Fibroblast of skin of right biceps (primary cell): ENCODE data around the gene KRTAP3-3.
A peak's percentile ranks its signal among the peaks of the same experiment; 100 is the strongest.
"Not testable (repeated sequence)": the region's sequence is repeated elsewhere in the genome, so short reads cannot be mapped to it uniquely, and the experiment has no call there.

ENCODE experiments used
- DNase-seq: peaks from one replicate; pipeline ENCODE4 v3.0.0-alpha.2; 2013

KRTAP3-3 gene

GRCh38 chr17:40993839-40994238 lies at the start of gene KRTAP3-3:
KRTAP3-3 (minus strand) TSS chr17:40994164; CDS start chr17:40994097, 67 bp downstream.
- no peak for DNase-seq

- DNase-seq, result no peak
Observed at GRCh38 chr17:41042953-41043352, 49.0 kb upstream of the KRTAP3-3 start.

DNA sequence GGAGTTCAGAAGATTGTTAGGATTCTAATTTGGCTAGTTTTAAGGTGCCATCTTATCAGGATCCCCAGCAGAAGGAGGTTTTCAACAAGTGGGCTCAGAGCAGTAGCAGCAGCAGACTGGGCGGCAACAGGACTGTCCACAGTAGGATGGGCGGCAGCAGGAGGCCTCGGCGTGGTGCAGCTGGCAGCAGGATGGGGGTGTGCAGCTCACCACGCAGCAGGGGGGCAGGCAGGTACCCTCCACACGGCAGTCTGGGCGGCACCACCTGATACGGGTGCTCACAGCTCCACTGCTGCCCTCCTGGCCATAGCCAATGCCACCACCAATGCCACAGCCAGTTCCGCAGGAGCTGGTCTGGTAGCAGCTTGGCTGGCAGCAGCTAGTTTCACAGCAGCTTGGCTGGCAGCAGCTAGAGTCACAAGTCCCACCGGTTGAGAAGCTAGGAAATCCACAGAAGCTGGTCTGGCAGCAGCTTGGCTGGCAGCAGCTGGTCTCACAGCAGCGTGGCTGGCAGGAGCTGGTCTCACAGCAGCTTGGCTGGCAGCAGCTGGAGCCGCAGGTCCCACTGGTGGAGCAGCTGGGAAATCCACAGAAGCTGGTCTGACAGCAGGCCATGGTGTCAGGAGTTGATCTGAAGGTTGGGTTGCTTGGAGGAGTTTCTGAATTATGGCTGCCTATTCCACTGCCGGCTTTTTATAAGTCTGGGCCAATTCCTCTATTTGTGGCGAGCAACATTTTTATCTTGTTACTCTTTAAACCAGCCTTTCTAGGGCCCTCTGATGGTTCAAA lies 47.0 kb upstream of the KRTAP3-3 start, which contains the start of gene KRTAP1-1:
Gene KRTAP1-1, minus strand, starts transcription at position 668 of the 789 bp plus-strand sequence. Its CDS starts 53 bp downstream, at position 615.
- DNase-seq, result not testable (repeated sequence)

DNA sequence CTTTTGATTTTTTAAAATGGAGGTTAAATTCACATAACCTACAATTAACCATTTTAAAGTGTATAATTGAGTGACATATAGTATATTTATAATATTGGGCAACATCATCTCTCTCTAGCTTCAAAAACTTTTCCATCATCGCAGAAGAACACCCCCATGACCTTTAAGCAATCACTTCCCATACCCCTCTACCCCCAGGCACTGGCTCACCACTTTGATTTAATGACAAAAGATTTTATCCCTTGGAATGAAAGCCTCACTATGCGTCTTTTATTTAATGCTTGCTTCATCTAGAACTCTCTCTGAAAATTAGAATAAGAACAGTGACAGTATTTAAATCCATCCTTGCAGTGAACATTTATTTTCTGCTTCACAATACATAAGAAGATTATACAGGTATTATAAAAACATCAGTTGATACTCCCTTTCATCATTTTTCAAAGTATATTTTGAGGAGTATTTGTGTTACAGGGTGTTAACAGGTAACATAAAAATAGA lies 43.9 kb upstream of the KRTAP3-3 start:
- no peak for DNase-seq

GRCh38 chr17:41034346-41034935 lies 40.5 kb upstream of the KRTAP3-3 start, which contains the start of gene KRTAP1-3:
KRTAP1-3 (minus strand) TSS chr17:41034874; CDS start chr17:41034821, 53 bp downstream.
- not testable (repeated sequence) for DNase-seq

DNA sequence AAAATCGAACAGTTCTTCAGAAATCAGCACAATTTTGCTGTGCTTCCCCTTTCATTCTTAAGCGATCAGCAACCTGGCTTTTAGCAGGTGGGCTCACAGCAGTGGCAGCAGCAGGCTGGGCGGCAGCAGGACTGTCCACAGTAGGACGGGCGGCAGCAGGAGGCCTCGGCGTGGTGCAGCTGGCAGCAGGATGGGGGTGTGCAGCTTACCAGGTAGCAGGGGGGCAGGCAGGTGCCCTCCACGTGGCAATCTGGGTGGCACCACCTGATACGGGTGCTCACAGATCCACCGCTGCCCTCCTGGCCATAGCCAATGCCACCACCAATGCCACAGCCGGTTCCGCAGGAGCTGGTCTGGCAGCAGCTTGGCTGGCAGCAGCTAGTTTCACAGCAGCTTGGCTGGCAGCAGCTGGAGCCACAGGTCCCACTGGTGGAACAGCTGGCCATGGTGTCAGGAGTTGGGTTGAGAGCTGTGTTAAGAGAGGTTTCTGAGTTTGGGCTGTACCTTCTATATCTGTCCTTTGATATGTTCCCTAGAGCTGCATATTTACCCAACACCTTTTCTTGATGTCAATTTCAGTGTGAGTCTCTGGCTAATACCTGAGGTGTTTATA lies 35.8 kb upstream of the KRTAP3-3 start, which contains the start of gene KRTAP1-4:
Gene KRTAP1-4, minus strand, starts transcription at position 563 of the 613 bp plus-strand sequence. Its CDS starts 117 bp downstream, at position 446.
- no peak for DNase-seq

DNA sequence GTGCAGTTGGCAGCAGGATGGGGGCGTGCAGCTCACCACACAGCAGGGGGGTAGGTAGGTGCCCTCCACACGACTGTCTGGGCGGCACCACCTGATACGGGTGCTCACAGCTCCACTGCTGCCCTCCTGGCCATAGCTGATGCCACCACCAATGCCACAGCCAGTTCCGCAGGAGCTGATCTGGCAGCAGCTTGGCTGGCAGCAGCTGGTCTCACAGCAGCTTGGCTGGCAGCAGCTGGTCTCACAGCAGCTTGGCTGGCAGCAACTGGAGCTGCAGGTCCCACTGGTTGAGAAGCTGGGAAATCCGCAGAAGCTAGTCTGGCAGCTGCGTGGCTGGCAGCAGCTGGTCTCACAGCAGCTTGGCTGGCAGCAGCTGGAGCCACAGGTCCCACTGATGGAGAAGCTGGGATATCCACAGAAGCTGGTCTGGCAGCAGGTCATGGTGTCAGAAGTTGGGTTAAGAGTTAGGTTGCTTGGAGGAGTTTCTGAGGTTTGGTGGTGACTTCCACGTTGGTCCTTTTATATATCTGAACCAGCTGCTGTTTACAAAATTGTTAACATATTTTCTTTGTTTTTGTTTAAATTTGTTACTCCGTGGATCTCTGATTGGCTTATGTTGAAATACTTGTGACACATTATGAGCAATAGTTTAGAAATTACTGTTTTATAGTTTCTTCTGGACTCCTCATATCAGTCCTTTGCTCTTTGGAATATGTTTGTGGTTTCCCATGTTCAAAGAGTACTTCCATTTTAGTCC lies 32.9 kb upstream of the KRTAP3-3 start, which contains the start of gene KRTAP1-5:
Gene KRTAP1-5, minus strand, starts transcription at position 494 of the 757 bp plus-strand sequence. Its CDS starts 53 bp downstream, at position 441.
- peak; percentile 75 for DNase-seq

- DNase-seq, result peak; percentile 65
Observed at GRCh38 chr17:41024697-41025096, 30.7 kb upstream of the KRTAP3-3 start.

DNA sequence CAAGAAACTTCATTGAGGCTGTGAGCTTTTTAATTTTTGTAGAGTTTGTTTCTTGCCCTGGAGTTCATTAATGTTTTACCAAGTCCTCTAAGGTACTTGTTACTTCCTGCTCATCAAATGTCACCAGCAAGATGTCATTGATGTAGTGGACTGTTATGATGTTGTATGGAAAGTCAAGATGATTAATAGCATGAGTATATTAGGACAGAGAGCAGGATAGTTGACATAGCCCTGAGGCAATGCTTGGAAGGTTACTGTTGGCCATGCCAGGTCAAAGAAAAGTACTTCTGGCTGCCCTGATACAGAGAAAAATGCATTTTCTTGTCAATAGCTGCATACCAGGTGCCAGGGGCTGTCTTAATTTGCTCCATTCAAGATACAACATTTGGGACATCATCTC lies 26.4 kb upstream of the KRTAP3-3 start:
- no peak for DNase-seq

GRCh38 chr17:41019415-41019814 lies 25.5 kb upstream of the KRTAP3-3 start:
- no peak for DNase-seq

DNA sequence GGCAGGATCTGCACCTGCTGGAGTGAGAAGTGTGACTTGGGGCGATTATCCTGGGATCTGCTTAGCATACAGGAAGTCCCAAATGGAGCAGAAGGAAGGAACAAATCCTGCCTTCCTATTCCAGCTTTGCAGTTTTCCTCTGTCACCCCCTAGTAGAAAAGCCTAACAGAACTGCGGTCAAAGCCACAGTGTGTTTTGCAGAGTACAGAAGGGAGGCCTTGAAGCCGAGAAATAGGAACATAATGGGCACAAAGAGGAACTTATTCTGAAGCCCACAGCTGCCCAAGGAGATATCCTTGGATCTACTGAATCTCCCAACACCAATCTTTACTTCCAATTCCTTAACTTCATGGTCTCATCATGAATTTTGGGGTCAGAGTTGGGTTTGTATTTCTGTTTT lies 24.6 kb upstream of the KRTAP3-3 start:
- no peak for DNase-seq

GRCh38 chr17:41016578-41017215 lies 22.7 kb upstream of the KRTAP3-3 start:
- DNase-seq, result no peak

DNA sequence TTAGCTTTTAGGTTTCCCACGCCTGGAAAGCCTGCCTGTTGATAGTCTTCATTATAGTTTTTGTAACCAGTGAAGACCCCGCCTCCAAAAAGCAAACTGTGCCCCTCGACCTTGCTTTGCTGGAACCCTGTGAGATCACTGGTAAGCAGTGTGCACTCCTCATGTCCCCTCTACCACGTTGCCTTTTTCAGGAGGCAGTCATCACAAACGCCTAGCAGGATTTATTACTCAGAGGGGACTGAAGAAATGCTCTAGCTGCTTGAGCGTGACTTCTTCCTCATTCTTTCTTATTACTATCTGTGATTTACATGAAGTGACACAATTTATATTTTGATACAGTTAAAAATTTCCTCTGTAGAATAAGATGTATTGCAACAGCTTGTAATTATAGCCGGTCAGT lies 21.5 kb upstream of the KRTAP3-3 start:
- DNase-seq, result peak; percentile 32

DNA sequence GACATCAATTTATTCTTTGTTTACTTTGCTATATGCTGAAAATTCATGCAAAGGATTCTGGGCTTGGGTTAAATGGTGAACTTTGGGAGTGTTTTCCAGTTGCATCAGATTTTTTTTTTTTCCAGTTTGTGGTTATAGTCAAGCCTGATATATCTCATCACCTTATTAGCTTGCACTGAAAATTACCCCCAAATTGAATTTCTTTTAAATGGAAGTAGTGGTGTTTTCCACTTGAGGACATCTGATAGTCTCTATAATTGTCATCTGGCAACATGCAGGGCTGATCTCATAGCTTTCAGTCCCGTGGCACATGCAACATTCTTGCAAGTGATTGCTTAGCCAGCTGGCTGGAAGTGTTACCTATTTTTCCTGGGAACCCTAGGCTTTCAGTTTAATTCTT lies 19.6 kb upstream of the KRTAP3-3 start:
- peak; percentile 58 for DNase-seq

DNA sequence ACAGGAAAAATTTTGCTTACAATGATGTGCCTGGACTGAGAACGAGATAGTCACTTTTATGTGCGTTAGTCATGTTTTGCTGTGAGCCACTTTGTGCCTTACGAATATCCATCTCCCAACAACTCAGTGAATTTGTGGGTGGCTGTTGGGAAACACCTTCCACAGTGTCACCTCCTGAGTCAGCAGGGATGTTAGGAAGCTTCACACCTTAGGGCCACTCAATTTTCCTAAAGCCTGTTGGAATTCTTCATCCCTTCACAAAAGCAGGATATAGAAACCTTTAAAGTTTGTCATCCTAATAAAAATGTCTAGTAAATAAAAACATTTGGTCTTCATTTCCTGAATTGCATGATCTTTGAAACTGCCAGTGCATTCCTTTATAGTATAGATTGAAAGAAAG lies 19.2 kb upstream of the KRTAP3-3 start:
- peak; percentile 37 for DNase-seq

DNA sequence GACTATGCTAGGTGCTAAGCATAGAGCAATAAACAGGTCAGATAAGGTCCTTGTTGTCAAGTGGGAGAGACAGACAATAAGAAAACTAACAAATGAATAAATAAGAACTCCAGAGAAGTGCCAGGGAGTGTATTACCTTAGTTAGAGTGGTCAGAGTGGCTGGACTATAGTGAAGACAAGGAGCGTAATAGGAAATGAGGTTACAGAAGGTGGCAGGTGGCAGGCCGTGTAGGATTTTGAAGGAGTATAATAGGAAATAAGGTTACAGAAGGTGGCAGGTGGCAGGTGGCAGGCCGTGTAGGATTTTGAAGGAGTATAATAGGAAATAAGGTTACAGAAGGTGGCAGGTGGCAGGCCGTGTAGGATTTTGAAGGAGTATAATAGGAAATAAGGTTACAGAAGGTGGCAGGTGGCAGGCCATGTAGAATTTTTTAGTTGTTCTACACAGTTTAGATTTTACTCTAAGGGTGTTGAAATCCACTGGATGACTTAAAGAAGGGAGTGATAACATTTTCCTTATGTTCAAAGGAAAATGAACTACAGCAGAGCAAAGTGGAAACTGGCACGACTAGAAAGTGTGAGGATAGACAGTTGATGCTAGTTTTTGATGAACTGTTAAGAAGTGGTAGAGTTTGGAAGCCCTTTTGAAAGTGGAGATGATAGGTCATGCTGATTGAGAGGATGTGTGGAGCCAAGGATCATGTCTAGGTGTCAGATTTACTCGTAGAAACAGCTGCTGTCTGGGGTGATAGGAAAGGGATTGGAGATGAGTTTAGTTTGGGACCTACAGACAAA lies 18.6 kb upstream of the KRTAP3-3 start:
- no peak for DNase-seq

DNA sequence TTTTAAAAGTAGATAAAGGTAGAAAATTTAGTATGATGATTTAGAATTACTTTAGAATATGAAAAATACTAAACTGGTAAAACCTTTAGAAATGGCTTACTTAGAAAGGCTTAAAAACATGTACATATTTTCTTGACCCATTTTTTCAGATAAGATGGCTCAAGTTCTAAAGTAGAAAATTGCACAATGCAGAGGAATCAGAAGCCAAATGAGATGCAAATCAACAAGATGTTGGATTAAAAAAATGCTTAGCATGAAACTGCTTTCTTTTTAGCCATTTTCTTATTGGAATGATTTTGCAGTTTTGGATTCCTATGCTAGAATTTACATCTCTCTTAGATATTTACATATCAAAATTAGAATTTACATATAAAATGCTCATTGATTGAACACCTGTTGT lies 16.5 kb upstream of the KRTAP3-3 start:
- DNase-seq, result no peak

DNA sequence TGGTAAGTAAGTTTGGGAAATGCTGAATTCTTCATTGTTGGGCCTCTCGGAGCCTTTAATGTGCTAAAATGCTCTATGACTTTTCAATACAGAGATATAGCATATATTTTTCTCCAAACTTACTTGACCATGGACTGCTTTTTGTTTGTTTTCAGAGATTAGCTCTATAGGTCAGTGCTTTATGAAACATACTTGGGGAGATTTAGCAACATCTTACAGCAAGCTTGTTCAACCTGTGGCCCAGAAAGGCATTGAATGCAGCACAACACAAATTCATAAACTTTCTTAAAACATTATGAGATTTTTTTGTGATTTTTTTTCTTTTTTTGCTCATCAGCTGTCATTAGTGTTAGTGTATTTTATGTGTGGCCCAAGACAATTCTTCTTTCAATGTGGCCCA lies 16.0 kb upstream of the KRTAP3-3 start:
- no peak for DNase-seq

DNA sequence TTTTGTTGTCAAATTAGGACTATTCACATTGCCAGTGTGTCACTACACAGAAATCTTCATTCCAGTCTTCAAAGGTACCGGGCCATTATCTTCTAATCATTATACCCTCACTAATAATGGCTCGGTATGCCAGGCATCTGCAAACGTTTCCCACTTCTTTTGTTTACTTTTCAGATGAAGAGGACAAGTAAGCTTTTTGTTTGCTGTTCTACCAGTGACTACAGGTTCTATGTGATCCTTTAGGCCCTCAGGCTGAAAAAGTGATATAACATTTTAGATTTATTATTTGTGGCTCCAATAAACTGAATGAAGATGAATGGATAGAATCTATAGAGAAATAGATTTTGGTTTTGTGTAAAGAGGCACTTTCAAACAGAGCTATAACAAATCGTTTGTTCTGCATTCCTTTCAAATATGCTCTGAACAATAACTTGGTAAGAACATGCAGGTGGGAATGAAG lies 15.4 kb upstream of the KRTAP3-3 start:
- no peak for DNase-seq

- DNase-seq, result no peak
Observed at GRCh38 chr17:41008811-41009210, 14.8 kb upstream of the KRTAP3-3 start, which contains the start of gene KRTAP3-1. KRTAP3-1 (minus strand) TSS chr17:41009128; CDS start chr17:41009074, 54 bp downstream.

- DNase-seq, result no peak
Observed at GRCh38 chr17:41004397-41004796, 10.4 kb upstream of the KRTAP3-3 start.
